Astrocyte of the cerebellum (primary cell): ENCODE data around the gene GPX2.

ENCODE experiments used
- DNase-seq: peaks from one replicate; pipeline ENCODE4 v3.0.0-alpha.2; 2011; ENCODE audit warnings: low read depth
- H3K4me3 ChIP-seq: 2 replicates; pipeline ENCODE4 v1.5.1; 2011; ENCODE audit warnings: mild to moderate bottlenecking, low read depth, low read length, moderate library complexity
- in situ Hi-C: cut with HindIII; loops from 2 replicates; pipeline ENCODE4 v1.10.0; 2017; ENCODE audit warnings: low sequenced_read_pairs
- TF ChIP-seq, protein P1 (sequence below): IDR thresholded peaks from 2 replicates; pipeline ENCODE4 v1.5.1; 2012; ENCODE audit warnings: low read length, low read depth, moderate library complexity, mild to moderate bottlenecking; ENCODE audit errors: missing control alignments

GPX2 gene

DNA sequence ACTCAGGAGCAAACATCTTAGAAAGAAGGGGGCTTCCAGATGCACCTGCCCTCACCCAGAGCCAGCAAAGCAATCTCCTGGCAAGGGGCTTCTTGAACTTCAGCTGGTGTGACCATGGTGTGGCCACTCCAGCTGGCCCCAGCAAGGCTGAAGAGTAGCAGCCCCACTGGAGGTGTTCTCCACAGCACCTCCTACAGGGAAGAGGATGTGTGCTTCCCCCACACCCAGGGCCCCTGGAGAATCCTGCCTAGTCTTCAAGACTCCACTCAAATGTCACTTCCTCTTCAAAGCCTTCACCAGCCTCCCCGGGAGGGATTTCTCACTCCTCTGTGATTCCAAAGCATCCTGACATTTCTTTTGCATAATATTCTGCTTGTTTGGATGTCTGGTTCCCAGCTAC, 21.1 kb upstream of the GPX2 start:
- in situ Hi-C loops: no loop called here
- no peak for DNase-seq
- no peak overlapping the region for H3K4me3 ChIP-seq
- TF ChIP-seq, protein P1, sequence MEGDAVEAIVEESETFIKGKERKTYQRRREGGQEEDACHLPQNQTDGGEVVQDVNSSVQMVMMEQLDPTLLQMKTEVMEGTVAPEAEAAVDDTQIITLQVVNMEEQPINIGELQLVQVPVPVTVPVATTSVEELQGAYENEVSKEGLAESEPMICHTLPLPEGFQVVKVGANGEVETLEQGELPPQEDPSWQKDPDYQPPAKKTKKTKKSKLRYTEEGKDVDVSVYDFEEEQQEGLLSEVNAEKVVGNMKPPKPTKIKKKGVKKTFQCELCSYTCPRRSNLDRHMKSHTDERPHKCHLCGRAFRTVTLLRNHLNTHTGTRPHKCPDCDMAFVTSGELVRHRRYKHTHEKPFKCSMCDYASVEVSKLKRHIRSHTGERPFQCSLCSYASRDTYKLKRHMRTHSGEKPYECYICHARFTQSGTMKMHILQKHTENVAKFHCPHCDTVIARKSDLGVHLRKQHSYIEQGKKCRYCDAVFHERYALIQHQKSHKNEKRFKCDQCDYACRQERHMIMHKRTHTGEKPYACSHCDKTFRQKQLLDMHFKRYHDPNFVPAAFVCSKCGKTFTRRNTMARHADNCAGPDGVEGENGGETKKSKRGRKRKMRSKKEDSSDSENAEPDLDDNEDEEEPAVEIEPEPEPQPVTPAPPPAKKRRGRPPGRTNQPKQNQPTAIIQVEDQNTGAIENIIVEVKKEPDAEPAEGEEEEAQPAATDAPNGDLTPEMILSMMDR: no peak

DNA sequence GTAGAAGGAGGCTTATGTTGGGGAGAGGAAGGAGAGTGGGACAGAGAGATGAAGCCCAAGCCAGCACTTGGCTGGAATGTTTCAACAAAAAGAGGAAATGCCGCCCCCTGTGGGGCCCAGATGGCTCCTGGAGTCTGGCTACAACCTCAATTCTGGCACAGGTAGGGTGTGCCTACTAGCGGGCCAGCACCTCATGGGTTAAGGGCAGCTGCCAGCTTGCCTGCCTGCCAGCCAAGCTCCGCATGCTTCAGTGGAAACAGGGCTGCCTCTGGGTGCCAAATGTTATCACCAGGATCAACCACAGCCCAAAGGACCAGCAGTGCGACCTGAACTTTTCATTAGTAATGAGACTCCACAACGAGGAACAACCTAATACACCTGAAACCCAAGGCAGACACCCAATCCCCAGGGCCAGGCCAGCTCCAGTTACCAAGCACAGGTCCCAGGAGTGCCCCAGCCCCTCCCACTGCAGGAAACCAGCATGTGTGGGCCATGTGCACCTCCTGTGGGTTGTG, 18.3 kb upstream of the GPX2 start:
- in situ Hi-C loops: no loop called here
- DNase-seq: no peak
- no peak overlapping the region for H3K4me3 ChIP-seq
- TF ChIP-seq, protein P1: no peak

DNA sequence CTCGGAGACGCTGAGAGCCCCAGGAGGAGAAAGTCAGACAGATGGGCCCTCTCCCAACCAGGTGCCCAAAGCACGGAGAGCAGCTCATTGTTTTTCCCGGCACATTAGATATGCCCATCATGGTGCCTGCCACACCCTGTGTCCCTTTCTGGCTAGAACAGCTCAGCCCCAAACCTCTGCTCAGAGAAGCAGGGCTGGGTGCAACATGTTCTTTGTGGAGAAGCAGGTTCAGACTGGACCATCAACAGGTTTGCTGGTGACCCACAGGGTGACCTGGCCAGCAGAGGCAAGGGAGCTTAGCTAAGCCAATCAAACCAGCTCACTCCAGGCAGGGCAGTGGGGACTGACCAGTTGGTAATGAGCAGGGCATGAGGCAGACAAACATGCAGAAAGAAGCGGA, 16.2 kb upstream of the GPX2 start:
- DNase-seq: no peak

DNA sequence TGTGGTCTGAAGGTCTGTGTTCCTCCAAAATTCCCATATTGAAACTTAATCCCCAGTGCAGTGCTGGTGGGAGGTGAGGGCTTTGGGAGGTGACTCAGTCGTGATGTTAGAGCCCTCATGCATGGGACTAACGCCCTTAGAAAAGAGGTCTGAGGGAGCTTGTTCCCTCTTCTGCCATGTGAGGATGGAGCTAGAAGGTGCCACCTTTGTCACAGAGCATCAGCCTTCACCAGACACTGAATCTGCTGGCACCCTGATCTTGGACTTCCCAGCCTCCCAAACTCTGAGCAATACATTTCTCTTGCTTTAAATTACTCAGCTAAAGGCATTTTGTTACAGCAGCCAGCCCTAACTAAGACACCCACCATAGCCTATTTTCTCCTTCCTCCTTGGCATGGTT, 15.7 kb upstream of the GPX2 start:
- no peak overlapping the region for H3K4me3 ChIP-seq
- in situ Hi-C loops: no loop called here
- TF ChIP-seq, protein P1: no peak
- DNase-seq: no peak

More for the DNA sequence above, 16.2 kb upstream of the GPX2 start:
- TF ChIP-seq, protein P1: no peak
- no peak overlapping the region for H3K4me3 ChIP-seq
- in situ Hi-C loops: no loop called here

DNA sequence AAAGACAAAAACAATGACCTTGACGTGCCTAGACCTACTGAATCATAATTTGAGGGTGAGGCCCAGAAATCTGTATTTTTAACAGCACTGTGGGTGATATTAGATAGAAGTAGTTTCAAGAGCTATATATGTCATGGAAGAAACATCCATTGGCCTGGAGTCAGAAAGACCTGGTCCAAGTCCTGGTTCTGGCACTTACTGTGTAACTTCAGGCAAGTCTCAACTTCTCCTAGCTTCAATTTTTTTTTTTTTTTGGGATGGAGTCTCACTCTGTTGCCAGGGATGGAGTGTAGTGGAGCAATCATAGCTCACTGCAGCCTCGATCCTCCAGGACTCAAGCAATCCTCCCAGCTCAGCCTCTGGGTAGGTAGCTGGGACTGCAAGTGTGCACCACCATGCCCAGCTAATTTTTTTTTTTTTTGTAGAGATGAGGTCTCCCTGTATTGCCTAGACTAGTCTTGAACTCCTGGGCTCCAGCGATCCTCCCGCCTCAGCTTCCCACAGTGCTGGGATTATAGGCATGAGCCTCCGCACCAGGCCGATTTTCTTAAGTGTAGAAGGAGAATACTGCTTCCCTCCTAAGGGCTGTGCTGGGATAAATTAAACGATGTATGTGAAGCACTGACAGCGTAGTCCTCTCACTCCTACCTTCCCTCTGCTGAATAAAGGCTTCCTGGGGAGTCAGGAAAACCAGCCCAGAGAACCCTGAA, 14.3 kb upstream of the GPX2 start:
- TF ChIP-seq, protein P1: no peak
- in situ Hi-C loops: no loop called here
- no peak for DNase-seq
- no peak overlapping the region for H3K4me3 ChIP-seq

DNA sequence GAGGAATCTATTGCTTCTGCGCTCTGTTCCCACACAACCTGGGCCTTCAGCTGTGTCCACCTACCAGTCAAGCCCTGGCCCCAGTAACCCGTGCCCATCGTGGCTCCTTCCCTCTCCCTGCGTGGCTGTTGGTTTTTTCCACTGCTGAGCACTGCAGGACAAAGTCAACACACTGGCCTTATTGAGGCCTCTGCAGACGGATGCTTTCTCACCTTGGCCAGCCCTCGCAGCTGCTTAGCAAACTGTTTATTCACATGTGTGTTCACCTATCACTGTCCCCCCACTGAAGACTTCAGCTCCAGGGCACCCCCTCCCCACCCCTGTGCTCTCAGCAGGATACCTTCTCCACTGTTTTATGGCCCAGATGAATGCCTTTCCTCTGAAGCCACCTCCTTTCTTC, 12.8 kb upstream of the GPX2 start:
- H3K4me3 ChIP-seq: no peak overlapping the region
- no peak for DNase-seq
- in situ Hi-C loops: no loop called here
- TF ChIP-seq, protein P1: no peak
